Measurements from ENCODE around the gene TBC1D10B. TPM values are rescaled to one million over a fixed set of nuclear protein-coding genes. Genes with fewer than 3 reads are reported as not detected.
A peak's percentile ranks its signal among the peaks of the same experiment; 100 is the strongest.

Gene TBC1D10B
- total and polyA plus RNA-seq, 2 of the 8 experiments (the other 6 are each of a cell fraction or from before 2014, with no cell fraction given) = 15.4 to 28.6 TPM

DNA sequence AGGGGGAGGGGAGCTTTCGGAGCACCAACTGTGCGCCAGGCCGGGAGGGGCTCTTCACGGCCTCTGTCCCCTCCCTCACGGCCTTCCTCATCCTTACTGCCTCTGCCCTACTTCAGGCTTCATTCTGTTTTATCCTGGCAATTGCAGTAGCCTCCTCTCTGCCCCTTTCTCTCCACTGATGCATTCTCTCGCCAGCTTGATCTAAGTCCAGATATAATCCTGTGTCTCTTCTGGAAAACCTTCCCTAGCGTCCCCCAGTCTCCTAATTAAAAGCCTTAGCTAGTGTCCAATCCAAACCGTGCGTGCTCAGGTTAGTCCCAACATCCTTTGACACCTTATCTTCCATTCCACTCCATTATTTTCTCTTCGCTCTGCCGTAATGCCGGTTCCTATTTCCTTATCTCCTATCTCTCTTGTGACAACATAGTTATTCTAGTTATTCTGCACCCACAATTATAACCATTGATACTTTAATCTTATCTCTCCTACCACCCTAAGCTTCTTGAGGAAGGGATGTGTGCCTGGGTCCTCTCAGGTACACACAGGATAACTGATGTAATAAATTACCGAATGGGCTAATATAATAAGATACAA lies 25.8 kb upstream of the TBC1D10B start:
- H3K9ac ChIP-seq (replicated peaks in 1 of 4; ENCODE audit: extremely low read depth in 1 of 4, low read depth in 3 of 4, low read length in 3 of 4) = peak overlapping the region; percentile 89 to 98 (median 90)
- H3K18ac ChIP-seq (ENCODE audit: extremely low read depth, low read length) = peak overlapping the region; percentile 60; the same call in 1 of the 2 replicates
- H3K36me3 ChIP-seq (ENCODE audit: control insufficient read depth in 2 of 4, insufficient read depth in 4 of 4, low read length in 3 of 4) = peaks cover 4 to 21% (median 14%) of the 10 kb centered on the region in 4 experiments; a peak in 6 of 8 replicates
- peaks cover 12 to 17% of the 10 kb centered on the region in 2 experiments for H4K20me1 ChIP-seq (replicated peaks in 1 of 2; ENCODE audit: control insufficient read depth in 1 of 2, insufficient read depth in 2 of 2, low read length in 2 of 2)
- H2BK120ac ChIP-seq (replicated peaks; ENCODE audit: low read depth, low read length) = no peak overlapping the region
- FAIRE-seq (no peak), DNase-seq (ENCODE audit: low read depth in 1 of 2, low spot score in 2 of 2) (no peak)
- 33% methylated on average over 10 of the region's 13 CpGs; no CpG with 5 or more reads in 1 of the 2 experiments for WGBS, 2 experiments (ENCODE audit: extremely low coverage in 1 of 2, insufficient coverage in 1 of 2, insufficient read length in 1 of 2, insufficient replicate concordance in 2 of 2, low coverage in 1 of 2, low lambda C conversion rate in 2 of 2, missing lambda C conversion rate in 1 of 2)
- peaks cover 11% of the 10 kb centered on the region; the same call in 1 of the 2 replicates for H3K23me2 ChIP-seq (ENCODE audit: low read depth, low read length)
- no peaks in the 10 kb centered on the region; the same call in 1 of the 2 replicates for H3K79me1 ChIP-seq (ENCODE audit: low read depth, low read length)
- POLR2A ChIA-PET (ENCODE audit: partially characterized antibody) = interaction anchor here (0.6 to 12.6 kb wide), 16 partner anchors 11 to 299 kb away, joined by 3 to 151 read pairs (median 5); partner anchors contain the start of genes CD2BP2, DCTPP1, MYL11 and SEPTIN1
- CTCF ChIA-PET (ENCODE audit: partially characterized antibody) = interaction anchor here (0.6 to 2.4 kb wide), 16 partner anchors 11 to 220 kb away, joined by 3 to 20 read pairs (median 5); partner anchors contain the start of gene ZNF771
- H2BK12ac ChIP-seq (ENCODE audit: low read depth, low read length) = no peak overlapping the region
- H3K23ac ChIP-seq (ENCODE audit: insufficient read length) = no peak overlapping the region
- H3K14ac ChIP-seq (ENCODE audit: insufficient read length) = no peak overlapping the region
- H3K56ac ChIP-seq (replicated peaks; ENCODE audit: insufficient read length, low read depth, low read length) = peak overlapping the region; percentile 77
- H4K5ac ChIP-seq (ENCODE audit: insufficient read length, low read depth, low read length) = peak overlapping the region; percentile 33
- peak overlapping the region; percentile 93 to 94 for H3K4me2 ChIP-seq (ENCODE audit: insufficient read depth in 1 of 2, low read depth in 2 of 2, low read length in 2 of 2)
- peaks cover 0 to 15% (median 9%) of the 10 kb centered on the region in 4 experiments; a peak in 6 of 7 replicates for H3K4me1 ChIP-seq (replicated peaks in 1 of 4; ENCODE audit: control insufficient read depth in 3 of 4, insufficient read depth in 4 of 4, low read length in 3 of 4)
- peaks cover 5 to 21% of the 10 kb centered on the region in 2 experiments; a peak in 2 of 4 replicates for H3K79me2 ChIP-seq (ENCODE audit: control insufficient read depth in 1 of 2, insufficient read depth in 2 of 2, low read length in 2 of 2)
- H2BK5ac ChIP-seq (ENCODE audit: low read depth, low read length) = peak overlapping the region; percentile 75; the same call in 1 of the 2 replicates
- no peaks in the 10 kb centered on the region for H3K27me3 ChIP-seq (replicated peaks in 1 of 4; ENCODE audit: control insufficient read depth in 3 of 4, extremely low read depth in 1 of 4, insufficient read depth in 3 of 4, low read length in 3 of 4)
- peak overlapping the region; percentile 45 for H3K4ac ChIP-seq (replicated peaks; ENCODE audit: insufficient read length, low read depth, low read length)
- peak overlapping the region; percentile 88; the same call in 1 of the 2 replicates for H3K27ac ChIP-seq (ENCODE audit: low read depth, low read length)
- H2AFZ ChIP-seq (ENCODE audit: low read length) = no peak overlapping the region
- no peaks in the 10 kb centered on the region for H3K9me3 ChIP-seq (ENCODE audit: insufficient read depth in 2 of 2, low read depth in 1 of 2, low read length in 1 of 2)
- peak overlapping the region; percentile 85; the same call in 1 of the 2 replicates for H4K8ac ChIP-seq (ENCODE audit: extremely low read depth, insufficient read depth, low read length)
- H2BK15ac ChIP-seq (ENCODE audit: low read length) = no peak overlapping the region
- H2AK5ac ChIP-seq (ENCODE audit: low read depth, low read length) = peak overlapping the region; percentile 65; the same call in 1 of the 2 replicates
- peak overlapping the region; percentile 88 for H4K91ac ChIP-seq (replicated peaks; ENCODE audit: insufficient read length, low read length)
- H3K4me3 ChIP-seq (ENCODE audit: extremely low read depth in 1 of 4, insufficient read depth in 2 of 4, low read depth in 3 of 4, low read length in 4 of 4) = peak overlapping the region; percentile 72 to 98 (median 92)
- H2BK20ac ChIP-seq (ENCODE audit: low read length) = no peak overlapping the region
